Spleen (tissue), 11 donors: ENCODE measurements around the gene PCDHGB5. TPM values are rescaled to one million over a fixed set of nuclear protein-coding genes. Genes with fewer than 3 reads are reported as not detected.
"Not testable (repeated sequence)": the region's sequence is repeated elsewhere in the genome, so short reads cannot be mapped to it uniquely, and the experiment has no call there.

Experiments
- DNase-seq: peaks from one replicate; pipeline ENCODE4 v3.0.0-alpha.2; 2020
- H3K27ac ChIP-seq, 8 donors: fragments of 200-600 bp; sonication (generic) in 7 of 8; 1 replicate in 4 of 8; 2 replicates in 4 of 8; pipeline versions ENCODE4 v1.5.0 to v1.8.0; 2016 to 2021; ENCODE audit warnings: inconsistent platforms in 4 of 8, mild to moderate bottlenecking in 4 of 8, moderate library complexity in 1 of 8
- H3K27me3 ChIP-seq, 7 donors: fragments of 200-600 bp; sonication (generic) in 6 of 7; replicated peaks in 1 of 7; 1 replicate in 4 of 7; 2 replicates in 3 of 7; pipeline versions ENCODE4 v1.5.0 to v1.8.0; 2016 to 2021; ENCODE audit warnings: inconsistent platforms in 3 of 7, mild to moderate bottlenecking in 1 of 7
- H3K36me3 ChIP-seq, 6 donors: fragments of 200-600 bp; sonication (generic) in 5 of 6; 1 replicate in 4 of 6; 2 replicates in 2 of 6; pipeline versions ENCODE4 v1.5.0 to v1.8.0; 2016 to 2021; ENCODE audit warnings: inconsistent platforms in 2 of 6
- H3K4me1 ChIP-seq, 6 donors: fragments of 200-600 bp; sonication (generic) in 5 of 6; 1 replicate in 3 of 6; 2 replicates in 3 of 6; pipeline versions ENCODE4 v1.5.0 to v1.8.0; 2016 to 2021; ENCODE audit warnings: inconsistent platforms in 3 of 6
- H3K4me3 ChIP-seq, 8 donors: fragments of 200-600 bp; sonication (generic) in 7 of 8; 1 replicate in 4 of 8; 2 replicates in 4 of 8; pipeline versions ENCODE4 v1.5.0 to v1.8.0; 2016 to 2021; ENCODE audit warnings: inconsistent platforms in 4 of 8, mild to moderate bottlenecking in 4 of 8, moderate library complexity in 2 of 8
- H3K9me3 ChIP-seq, 8 donors: fragments of 200-600 bp; sonication (generic) in 7 of 8; 1 replicate in 4 of 8; 2 replicates in 4 of 8; pipeline versions ENCODE4 v1.5.0 to v1.8.0; 2016 to 2021; ENCODE audit warnings: inconsistent platforms in 4 of 8
- CTCF ChIP-seq, 11 experiments: fragments of 200-600 bp in 7 of 11; fragments of 450-650 bp in 4 of 11; sonication (generic) in 4 of 11; IDR thresholded peaks in 8 of 11; conservative IDR thresholded peaks in 3 of 11; 1 replicate in 7 of 11; 2 replicates in 4 of 11; pipeline versions ENCODE4 v1.4.0 to v1.8.0; 2016 to 2021; ENCODE audit warnings: antibody characterized with exemption in 11 of 11, inconsistent platforms in 4 of 11, mild to moderate bottlenecking in 1 of 11
- POLR2A ChIP-seq, 3 donors: fragments of 450-650 bp; IDR thresholded peaks; one replicate each; pipeline ENCODE4 v1.5.1; 2017; ENCODE audit warnings: antibody characterized with exemption in 3 of 3, mild to moderate bottlenecking in 1 of 3
- POLR2AphosphoS5 ChIP-seq, 3 donors: sonication (generic); formaldehyde crosslinking; IDR thresholded peaks; one replicate each; pipeline ENCODE4 v1.5.1; 2017; ENCODE audit warnings: antibody characterized with exemption in 3 of 3
- WGBS, 5 donors: extraction: QIAGEN DNeasy Blood & Tissue Kit in 3 of 5; methylation state at CpG; one replicate each; pipeline versions ENCODE4 v1.1.5 to v1.1.7; 2013 to 2018; 5-methylcytosine and 5-hydroxymethylcytosine counted together
- intact Hi-C: fragments of 100-400 bp; cut with DNase I; formaldehyde crosslinking; loops from one replicate; pipeline ENCODE4 v1.15.0; 2023; ENCODE audit warnings: low total_unique reads
- polyA plus RNA-seq, 3 donors: library from polyadenylated mRNA; stranded (reverse); fragments of 200-250 nt; gene quantifications; one replicate each; pipeline ENCODE4 v1.2.1, GENCODE V29; 2013
- total RNA-seq, 7 donors: library from RNA; depleted of rRNA in 3 of 7; stranded (reverse); fragments of >200 nt in 3 of 7; fragmentation: NEBNext Ultra II Directional in 4 of 7; extraction: Animal tissue kit (Norgen Biotek cat#: 25700) in 4 of 7; gene quantifications; one replicate each; pipeline versions ENCODE4 v1.1.0 to v1.2.1, GENCODE V29; 2016 to 2021
- donor health status: healthy with polysubstance abuse.
- donor health status: DM: no; HTN: no; CAD: no; lungs with moderate emphysema.
- donor health status: DM: no; HTN: no; CAD: no.
- donor health status: Bipolar disorder and iron deficiency.
- donor health status: healthy.
- donor health status: DM: no; HTN: no; CAD: no.
- donor health status: DM: yes; HTN: yes; CAD: no.

Gene PCDHGB5
- total and polyA plus RNA-seq, 10 donors: 0.07 to 8.0 (median 5.1) TPM

DNA sequence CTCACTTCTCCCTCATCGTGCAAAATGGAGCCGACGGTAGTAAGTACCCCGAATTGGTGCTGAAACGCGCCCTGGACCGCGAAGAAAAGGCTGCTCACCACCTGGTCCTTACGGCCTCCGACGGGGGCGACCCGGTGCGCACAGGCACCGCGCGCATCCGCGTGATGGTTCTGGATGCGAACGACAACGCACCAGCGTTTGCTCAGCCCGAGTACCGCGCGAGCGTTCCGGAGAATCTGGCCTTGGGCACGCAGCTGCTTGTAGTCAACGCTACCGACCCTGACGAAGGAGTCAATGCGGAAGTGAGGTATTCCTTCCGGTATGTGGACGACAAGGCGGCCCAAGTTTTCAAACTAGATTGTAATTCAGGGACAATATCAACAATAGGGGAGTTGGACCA is 33.5 kb downstream of the PCDHGB5 start:
- no peak overlapping the region for H3K27ac ChIP-seq
- peaks cover 0 to 19% (median 0%) of the 10 kb centered on the region in 6 donors for H3K4me1 ChIP-seq
- H3K27me3 ChIP-seq: peaks cover 0 to 79% (median 14%) of the 10 kb centered on the region in 7 donors
- intact Hi-C loops: no loop called here
- peaks cover 0 to 8% (median 0%) of the 10 kb centered on the region in 6 donors for H3K36me3 ChIP-seq
- peak in 1 of 3 donors; percentile 37 for TF ChIP-seq POLR2AphosphoS5 (IDR thresholded peaks at IDR 0.05)
- TF ChIP-seq CTCF (IDR thresholded peaks at IDR 0.05 in 8 of 11, conservative IDR thresholded peaks at IDR 0.05 in 3 of 11): no peak
- H3K4me3 ChIP-seq: peak overlapping the region in 7 of 8 donors; percentile 6 to 58 (median 29)
- peaks cover 0 to 100% (median 98%) of the 10 kb centered on the region in 8 donors for H3K9me3 ChIP-seq
- 9 to 22% (median 17%) methylated on average over 16 to 37 of the region's 37 CpGs for WGBS, 5 donors
- DNase-seq: no peak

- H3K27ac ChIP-seq, intact Hi-C loops, H3K36me3 ChIP-seq, DNase-seq: not testable (repeated sequence)
- WGBS, 5 donors: 32 to 73% (median 43%) methylated on average over 21 to 38 of the region's 38 CpGs
- H3K9me3 ChIP-seq: peaks cover 0 to 100% (median 97%) of the 10 kb centered on the region in 8 donors
- H3K27me3 ChIP-seq: peaks cover 0 to 69% (median 14%) of the 10 kb centered on the region in 7 donors
- peaks cover 0 to 19% (median 0%) of the 10 kb centered on the region in 6 donors for H3K4me1 ChIP-seq
- H3K4me3 ChIP-seq: peak overlapping the region in 1 of 8 donors; percentile 58
Measured at GRCh38 chr5:141432308-141432707, 34.6 kb downstream of the PCDHGB5 start.

GRCh38 chr5:141432726-141433125 is 35.0 kb downstream of the PCDHGB5 start:
- H3K27ac ChIP-seq, DNase-seq, H3K4me3 ChIP-seq, H3K36me3 ChIP-seq, intact Hi-C loops: not testable (repeated sequence)
- H3K27me3 ChIP-seq: peaks cover 0 to 65% (median 14%) of the 10 kb centered on the region in 7 donors
- H3K4me1 ChIP-seq: peaks cover 0 to 19% (median 0%) of the 10 kb centered on the region in 6 donors
- 20 to 36% (median 30%) methylated on average over 11 to 29 of the region's 29 CpGs for WGBS, 5 donors
- H3K9me3 ChIP-seq: peaks cover 0 to 100% (median 96%) of the 10 kb centered on the region in 8 donors

DNA sequence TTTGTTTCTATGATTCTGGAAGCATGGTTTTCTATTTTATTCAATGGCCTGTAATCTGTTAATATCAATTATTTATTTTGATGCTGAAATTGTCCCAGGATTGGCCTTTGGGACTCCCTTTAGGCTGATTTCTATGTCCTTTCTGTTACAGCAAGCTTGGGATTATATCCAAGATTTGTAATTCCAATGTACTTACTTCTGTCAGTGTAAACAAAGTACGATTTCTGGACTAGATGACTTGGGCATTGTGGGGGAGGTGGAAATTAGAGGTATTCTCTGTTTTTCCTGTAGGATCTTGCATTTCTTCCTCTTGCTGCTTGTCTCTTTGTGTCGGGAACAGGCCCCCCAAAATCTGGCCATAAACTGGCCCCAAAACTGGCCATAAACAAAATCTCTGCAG is 36.3 kb downstream of the PCDHGB5 start:
- 78 to 88% (median 86%) methylated on average over 2 of the region's 2 CpGs for WGBS, 5 donors
- H3K4me3 ChIP-seq: no peak overlapping the region
- H3K36me3 ChIP-seq: no peaks in the 10 kb centered on the region
- H3K9me3 ChIP-seq: peaks cover 0 to 98% (median 90%) of the 10 kb centered on the region in 8 donors
- intact Hi-C loops: no loop called here
- TF ChIP-seq CTCF (IDR thresholded peaks at IDR 0.05 in 8 of 11, conservative IDR thresholded peaks at IDR 0.05 in 3 of 11): no peak
- TF ChIP-seq POLR2AphosphoS5 (IDR thresholded peaks at IDR 0.05): no peak
- TF ChIP-seq POLR2A (IDR thresholded peaks at IDR 0.05): no peak
- no peak for DNase-seq
- no peak overlapping the region for H3K27ac ChIP-seq
- peaks cover 0 to 19% (median 0%) of the 10 kb centered on the region in 6 donors for H3K4me1 ChIP-seq
- H3K27me3 ChIP-seq: peaks cover 0 to 52% (median 14%) of the 10 kb centered on the region in 7 donors

GRCh38 chr5:141437221-141437620 is 39.5 kb downstream of the PCDHGB5 start:
- no peak for DNase-seq
- no peak for TF ChIP-seq POLR2A (IDR thresholded peaks at IDR 0.05)
- TF ChIP-seq POLR2AphosphoS5 (IDR thresholded peaks at IDR 0.05): no peak
- TF ChIP-seq CTCF (IDR thresholded peaks at IDR 0.05 in 8 of 11, conservative IDR thresholded peaks at IDR 0.05 in 3 of 11): no peak
- Histone ChIP-seq H3K4me3 (no peak overlapping the region), H3K27me3 (peaks cover 0 to 21% (median under 1%) of the 10 kb centered on the region in 7 donors), H3K27ac (no peak overlapping the region), H3K4me1 (no peaks in the 10 kb centered on the region), H3K36me3 (no peaks in the 10 kb centered on the region), H3K9me3 (peaks cover 0 to 98% (median 88%) of the 10 kb centered on the region in 8 donors)
- intact Hi-C loops: no loop called here
- 81 to 95% (median 87%) methylated on average over 2 of the region's 2 CpGs for WGBS, 5 donors
